ENCODE measurements around the gene CEP85L.

DNA sequence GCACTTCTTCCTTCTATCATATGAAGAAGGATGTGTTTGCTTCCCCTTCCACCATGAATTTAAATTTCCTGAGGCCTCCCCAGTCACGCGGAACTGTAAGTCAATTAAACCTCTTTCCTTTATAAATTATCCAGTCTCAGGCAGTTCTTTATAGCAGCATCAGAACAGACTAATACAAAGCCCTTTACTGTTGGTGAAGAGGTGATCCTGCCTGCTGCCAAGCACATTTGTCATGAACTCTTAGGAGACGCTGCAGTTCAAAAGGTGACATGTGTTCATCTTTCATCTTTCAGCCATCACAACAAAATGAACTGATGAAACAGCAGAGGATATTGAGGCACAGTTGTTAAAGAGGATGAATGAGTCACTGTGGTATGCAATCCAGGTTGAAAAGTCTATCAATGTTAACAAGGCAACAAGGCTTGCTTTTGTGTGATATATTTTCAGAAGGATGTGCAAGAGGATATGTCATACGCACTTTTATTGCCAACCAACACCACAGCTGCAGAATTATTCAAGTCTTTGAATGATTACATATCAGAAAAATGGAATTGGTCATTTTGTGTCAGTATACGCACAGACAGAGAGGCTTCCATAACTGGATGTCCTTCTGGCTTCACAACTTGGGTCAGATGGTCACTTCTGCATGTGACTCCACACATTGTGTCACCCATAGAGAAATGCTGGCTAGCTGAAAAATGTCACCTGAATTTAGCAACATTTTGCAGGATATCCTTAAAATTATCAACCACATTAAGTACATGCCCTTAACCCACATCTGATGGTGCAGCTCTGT, 155.7 kb downstream of the CEP85L start:
- TF ChIP-seq POLR2A (IDR thresholded peaks at IDR 0.05) (no peak), EP300 (IDR thresholded peaks at IDR 0.05; ENCODE audit: low read depth) (no peak)
- TF ChIP-seq, protein P1, sequence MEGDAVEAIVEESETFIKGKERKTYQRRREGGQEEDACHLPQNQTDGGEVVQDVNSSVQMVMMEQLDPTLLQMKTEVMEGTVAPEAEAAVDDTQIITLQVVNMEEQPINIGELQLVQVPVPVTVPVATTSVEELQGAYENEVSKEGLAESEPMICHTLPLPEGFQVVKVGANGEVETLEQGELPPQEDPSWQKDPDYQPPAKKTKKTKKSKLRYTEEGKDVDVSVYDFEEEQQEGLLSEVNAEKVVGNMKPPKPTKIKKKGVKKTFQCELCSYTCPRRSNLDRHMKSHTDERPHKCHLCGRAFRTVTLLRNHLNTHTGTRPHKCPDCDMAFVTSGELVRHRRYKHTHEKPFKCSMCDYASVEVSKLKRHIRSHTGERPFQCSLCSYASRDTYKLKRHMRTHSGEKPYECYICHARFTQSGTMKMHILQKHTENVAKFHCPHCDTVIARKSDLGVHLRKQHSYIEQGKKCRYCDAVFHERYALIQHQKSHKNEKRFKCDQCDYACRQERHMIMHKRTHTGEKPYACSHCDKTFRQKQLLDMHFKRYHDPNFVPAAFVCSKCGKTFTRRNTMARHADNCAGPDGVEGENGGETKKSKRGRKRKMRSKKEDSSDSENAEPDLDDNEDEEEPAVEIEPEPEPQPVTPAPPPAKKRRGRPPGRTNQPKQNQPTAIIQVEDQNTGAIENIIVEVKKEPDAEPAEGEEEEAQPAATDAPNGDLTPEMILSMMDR (IDR thresholded peaks at IDR 0.05), result no peak

All from transverse colon (tissue), 3 donors.